Common myeloid progenitor, CD34-positive (primary cell): ENCODE results near the gene WNT9A.

Source experiments
- CTCF ChIA-PET: fragments of 350-600 bp; sonication (Branson Sonifier 250); formaldehyde crosslinking; loops from one replicate; lab custom pipeline; 2021; ENCODE audit warnings: antibody characterized with exemption; lab: Charles Lee
- POLR2A ChIA-PET: fragments of 350-600 bp; sonication (Branson Sonifier 250); formaldehyde crosslinking; loops from one replicate; lab custom pipeline; 2021; ENCODE audit warnings: antibody characterized with exemption; lab: Charles Lee
- DNase-seq, 3 donors: peaks; one replicate each; pipeline versions ENCODE4 v3.0.0 to v3.0.0-alpha.2; 2013
- H3K27ac ChIP-seq, 2 experiments: 1 replicate in 1 of 2; 2 replicates in 1 of 2; pipeline ENCODE4 v1.7.0; 2013; ENCODE audit warnings: inconsistent platforms in 2 of 2, low read length in 2 of 2, mild to moderate bottlenecking in 2 of 2, low read depth in 1 of 2, moderate library complexity in 1 of 2; ENCODE audit not compliant: severe bottlenecking in 2 of 2, insufficient read depth in 1 of 2, poor library complexity in 1 of 2
- H3K27me3 ChIP-seq, 5 experiments: replicated peaks in 2 of 5; 1 replicate in 3 of 5; 2 replicates in 2 of 5; pipeline versions ENCODE4 v1.6.1 to v1.7.0; 2013; ENCODE audit warnings: low read length in 4 of 5, mild to moderate bottlenecking in 2 of 5, moderate library complexity in 2 of 5, inconsistent platforms in 1 of 5; ENCODE audit not compliant: insufficient read depth in 5 of 5, control insufficient read depth in 4 of 5
- H3K36me3 ChIP-seq, 4 experiments: 1 replicate in 2 of 4; 2 replicates in 2 of 4; pipeline versions ENCODE4 v1.6.1 to v1.7.0; 2013; ENCODE audit warnings: low read length in 3 of 4, control low read depth in 1 of 4, mild to moderate bottlenecking in 1 of 4; ENCODE audit not compliant: control insufficient read depth in 4 of 4, insufficient read depth in 4 of 4
- H3K4me1 ChIP-seq, 4 experiments: 1 replicate in 3 of 4; 2 replicates in 1 of 4; pipeline versions ENCODE4 v1.6.1 to v1.7.1; 2013; ENCODE audit warnings: low read length in 3 of 4, mild to moderate bottlenecking in 3 of 4, control low read depth in 1 of 4, inconsistent platforms in 1 of 4, moderate library complexity in 1 of 4; ENCODE audit not compliant: control insufficient read depth in 4 of 4, insufficient read depth in 4 of 4; ENCODE audit errors: control extremely low read depth in 1 of 4
- H3K4me3 ChIP-seq, 7 experiments: 1 replicate in 4 of 7; 2 replicates in 3 of 7; pipeline versions ENCODE4 v1.5.1 to v1.7.0; 2013; ENCODE audit warnings: mild to moderate bottlenecking in 7 of 7, low read length in 6 of 7, moderate library complexity in 6 of 7, inconsistent platforms in 2 of 7, low read depth in 2 of 7, control low read depth in 1 of 7; ENCODE audit not compliant: insufficient read depth in 4 of 7, control insufficient read depth in 1 of 7; ENCODE audit errors: extremely low read depth in 1 of 7
- H3K9me3 ChIP-seq, 5 experiments: 1 replicate in 4 of 5; 2 replicates in 1 of 5; pipeline versions ENCODE4 v1.6.1 to v1.7.1; 2013; ENCODE audit warnings: low read length in 4 of 5, mild to moderate bottlenecking in 2 of 5, inconsistent platforms in 1 of 5, low read depth in 1 of 5, moderate library complexity in 1 of 5; ENCODE audit not compliant: control insufficient read depth in 4 of 5, insufficient read depth in 2 of 5; ENCODE audit errors: control extremely low read depth in 1 of 5
- WGBS: methylation state at CpG from one replicate; pipeline ENCODE4 v1.1.5; 2013; ENCODE audit not compliant: insufficient coverage; 5-methylcytosine and 5-hydroxymethylcytosine counted together

WNT9A gene

DNA sequence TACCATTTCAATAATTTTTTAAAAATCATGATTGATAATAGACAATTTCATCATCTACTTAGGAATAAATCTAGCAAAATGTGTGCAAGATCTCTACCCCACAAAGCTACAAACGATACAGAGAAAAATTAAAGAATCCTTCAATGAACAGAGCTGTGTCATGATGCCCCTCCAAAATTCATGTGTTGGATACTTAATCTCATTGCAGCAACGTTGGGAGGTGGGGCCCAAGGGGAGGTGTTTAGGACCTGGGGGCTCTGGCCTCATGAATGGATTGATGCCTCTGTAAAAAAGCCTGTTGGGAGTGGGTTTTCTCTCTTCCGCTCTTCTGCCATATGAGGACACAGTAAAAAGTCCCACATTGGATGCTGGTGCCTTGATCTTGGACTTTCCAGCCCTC lies 77.4 kb downstream of the WNT9A start:
- Histone ChIP-seq H3K36me3 (no peaks in the 10 kb centered on the region), H3K4me1 (peaks cover 7 to 31% (median 25%) of the 10 kb centered on the region in 4 experiments), H3K9me3 (peaks cover 0 to 9% (median 0%) of the 10 kb centered on the region in 5 experiments), H3K27me3 (no peaks in the 10 kb centered on the region), H3K4me3 (peak overlapping the region in 2 of 7 experiments; percentile 8 to 61), H3K27ac (no peak overlapping the region)
- ChIA-PET POLR2A (no interaction called here), CTCF (interaction anchor here (1.2 kb wide), 1 partner anchor 12 kb away, joined by 4 read pairs; no protein-coding TSS in a partner anchor)
- DNase-seq: peak in 2 of 3 donors; percentile 38 to 61
- WGBS: 0% methylated on average over 1 of the region's 3 CpGs

DNA sequence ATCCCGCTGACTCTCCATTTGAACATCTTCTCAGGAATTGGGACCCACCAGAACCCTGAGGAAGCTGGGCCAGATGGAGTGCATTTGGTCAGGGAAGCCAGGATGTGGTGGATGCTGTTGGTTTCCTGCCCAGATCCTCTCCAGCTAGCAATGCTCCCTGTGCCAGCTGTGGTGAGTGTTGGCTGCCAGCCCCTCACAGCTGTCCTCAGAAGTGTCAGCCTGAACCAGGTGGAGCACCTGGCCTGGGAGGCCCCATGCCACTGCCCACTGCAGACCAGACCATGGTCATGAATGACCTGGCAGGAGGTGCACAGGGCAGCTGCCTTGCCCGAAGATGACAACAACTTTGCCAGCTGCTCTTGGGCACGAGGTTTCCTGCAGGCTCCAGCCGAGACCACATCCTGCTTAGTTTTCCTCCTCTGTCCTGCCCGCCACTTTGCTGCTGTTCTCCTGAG lies 77.9 kb downstream of the WNT9A start:
- WGBS: 0% methylated on average over 4 of the region's 5 CpGs
- Histone ChIP-seq H3K4me1 (peaks cover 7 to 31% (median 25%) of the 10 kb centered on the region in 4 experiments), H3K4me3 (peak overlapping the region in 3 of 7 experiments; percentile 8 to 61 (median 15)), H3K27ac (no peak overlapping the region), H3K9me3 (peaks cover 0 to 13% (median 2%) of the 10 kb centered on the region in 5 experiments), H3K27me3 (no peaks in the 10 kb centered on the region), H3K36me3 (no peaks in the 10 kb centered on the region)
- POLR2A ChIA-PET: no interaction called here
- CTCF ChIA-PET: interaction anchor here (1.2 kb wide), 1 partner anchor 11 kb away, joined by 4 read pairs; no protein-coding TSS in a partner anchor
- DNase-seq: peak in 2 of 3 donors; percentile 86 to 87

DNA sequence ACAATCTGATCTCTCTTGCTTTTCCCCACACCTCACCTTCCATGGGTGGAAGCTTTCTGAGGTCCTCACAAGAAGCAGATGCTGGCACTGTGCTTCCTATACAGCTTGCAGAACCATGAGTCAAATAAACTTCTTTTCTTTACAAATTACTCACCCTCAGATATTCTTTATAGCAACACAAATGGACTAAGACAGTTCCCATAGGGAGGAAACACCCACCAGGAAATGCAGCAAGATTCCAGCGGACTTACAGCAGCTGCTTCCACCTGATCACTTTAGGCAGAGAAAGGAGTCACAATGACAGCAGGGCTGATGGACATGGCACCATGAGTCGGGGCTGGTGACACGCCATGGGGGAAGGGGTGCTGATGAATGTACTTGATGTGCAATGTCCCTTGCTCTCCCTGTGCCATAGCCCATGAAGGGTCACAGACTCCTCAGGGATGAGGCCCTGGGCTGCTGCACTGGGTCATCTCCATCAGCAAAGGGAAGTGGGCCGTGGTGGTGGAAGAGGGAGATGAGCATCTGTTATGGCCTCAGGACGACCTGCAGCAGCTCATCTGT lies 78.4 kb downstream of the WNT9A start:
- Histone ChIP-seq H3K27me3 (no peaks in the 10 kb centered on the region), H3K4me1 (peaks cover 7 to 31% (median 25%) of the 10 kb centered on the region in 4 experiments), H3K9me3 (peaks cover 0 to 18% (median 2%) of the 10 kb centered on the region in 5 experiments), H3K36me3 (no peaks in the 10 kb centered on the region), H3K27ac (no peak overlapping the region), H3K4me3 (peak overlapping the region in 1 of 7 experiments; percentile 61)
- POLR2A ChIA-PET: no interaction called here
- peak in 1 of 3 donors; percentile 47 for DNase-seq
- WGBS: 10% methylated on average over 2 of the region's 5 CpGs
- CTCF ChIA-PET: interaction anchor here (1.2 kb wide), 1 partner anchor 11 kb away, joined by 4 read pairs; no protein-coding TSS in a partner anchor
